HEK293 (cell line): ENCODE measurements around the gene ZNF23.

ENCODE experiments used
- ZNF350 ChIP-seq: fragments of 450-650 bp; formaldehyde crosslinking; IDR thresholded peaks from 2 replicates; pipeline ENCODE4 v1.5.0; 2017; ENCODE audit warnings: missing biosample characterization, mild to moderate bottlenecking, missing genetic modification characterization
- TF ChIP-seq, protein P1 (sequence below): IDR thresholded peaks from 2 replicates; pipeline ENCODE4 v1.6.1; 2011; ENCODE audit warnings: mild to moderate bottlenecking, low read depth, low read length, borderline replicate concordance
- TF ChIP-seq, protein P2 (sequence below): fragments of 450-650 bp; formaldehyde crosslinking; IDR thresholded peaks from 2 replicates; pipeline ENCODE4 v1.5.1; 2016; ENCODE audit warnings: missing biosample characterization, missing genetic modification characterization
- TF ChIP-seq, protein P3 (sequence below): fragments of 450-650 bp; formaldehyde crosslinking; IDR thresholded peaks from 2 replicates; pipeline ENCODE4 v1.5.1; 2016; ENCODE audit warnings: missing biosample characterization, missing genetic modification characterization, borderline replicate concordance

DNA sequence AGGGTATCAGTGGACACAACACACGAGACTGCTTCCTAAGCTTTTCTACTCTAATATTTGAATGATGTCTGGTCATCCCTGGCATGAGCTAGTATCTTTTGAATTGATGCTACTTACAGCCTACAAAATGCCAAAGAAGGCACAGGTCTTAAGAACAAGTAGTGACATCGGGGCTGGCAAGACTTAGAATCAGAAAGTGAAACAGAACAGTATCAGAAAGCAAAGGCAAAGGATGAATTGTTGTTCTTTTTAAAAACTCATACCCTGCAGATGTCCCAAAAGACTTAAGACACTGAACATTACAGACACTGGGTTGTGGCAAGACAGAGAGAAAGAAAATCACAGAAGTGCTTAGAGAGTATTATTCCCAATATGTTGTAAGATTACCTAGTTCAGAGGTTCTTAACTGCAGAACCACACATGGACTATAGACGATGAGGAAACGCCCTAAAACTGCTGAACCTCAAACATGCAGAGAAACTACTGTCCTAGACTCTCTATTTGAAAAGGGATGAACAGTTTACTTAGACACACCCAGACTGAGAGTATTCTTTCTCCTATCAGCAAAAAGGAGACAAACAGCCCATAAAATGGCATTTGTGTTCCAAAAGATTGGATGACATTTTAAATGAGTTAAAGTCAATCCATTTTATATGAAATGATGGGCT, 14.5 kb upstream of the ZNF23 start:
- no peak for TF ChIP-seq ZNF350 (tag by site-specific recombination)
- TF ChIP-seq, protein P1, sequence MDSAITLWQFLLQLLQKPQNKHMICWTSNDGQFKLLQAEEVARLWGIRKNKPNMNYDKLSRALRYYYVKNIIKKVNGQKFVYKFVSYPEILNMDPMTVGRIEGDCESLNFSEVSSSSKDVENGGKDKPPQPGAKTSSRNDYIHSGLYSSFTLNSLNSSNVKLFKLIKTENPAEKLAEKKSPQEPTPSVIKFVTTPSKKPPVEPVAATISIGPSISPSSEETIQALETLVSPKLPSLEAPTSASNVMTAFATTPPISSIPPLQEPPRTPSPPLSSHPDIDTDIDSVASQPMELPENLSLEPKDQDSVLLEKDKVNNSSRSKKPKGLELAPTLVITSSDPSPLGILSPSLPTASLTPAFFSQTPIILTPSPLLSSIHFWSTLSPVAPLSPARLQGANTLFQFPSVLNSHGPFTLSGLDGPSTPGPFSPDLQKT, result no peak
- TF ChIP-seq, protein P2, sequence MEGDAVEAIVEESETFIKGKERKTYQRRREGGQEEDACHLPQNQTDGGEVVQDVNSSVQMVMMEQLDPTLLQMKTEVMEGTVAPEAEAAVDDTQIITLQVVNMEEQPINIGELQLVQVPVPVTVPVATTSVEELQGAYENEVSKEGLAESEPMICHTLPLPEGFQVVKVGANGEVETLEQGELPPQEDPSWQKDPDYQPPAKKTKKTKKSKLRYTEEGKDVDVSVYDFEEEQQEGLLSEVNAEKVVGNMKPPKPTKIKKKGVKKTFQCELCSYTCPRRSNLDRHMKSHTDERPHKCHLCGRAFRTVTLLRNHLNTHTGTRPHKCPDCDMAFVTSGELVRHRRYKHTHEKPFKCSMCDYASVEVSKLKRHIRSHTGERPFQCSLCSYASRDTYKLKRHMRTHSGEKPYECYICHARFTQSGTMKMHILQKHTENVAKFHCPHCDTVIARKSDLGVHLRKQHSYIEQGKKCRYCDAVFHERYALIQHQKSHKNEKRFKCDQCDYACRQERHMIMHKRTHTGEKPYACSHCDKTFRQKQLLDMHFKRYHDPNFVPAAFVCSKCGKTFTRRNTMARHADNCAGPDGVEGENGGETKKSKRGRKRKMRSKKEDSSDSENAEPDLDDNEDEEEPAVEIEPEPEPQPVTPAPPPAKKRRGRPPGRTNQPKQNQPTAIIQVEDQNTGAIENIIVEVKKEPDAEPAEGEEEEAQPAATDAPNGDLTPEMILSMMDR, result no peak
- TF ChIP-seq, protein P3, sequence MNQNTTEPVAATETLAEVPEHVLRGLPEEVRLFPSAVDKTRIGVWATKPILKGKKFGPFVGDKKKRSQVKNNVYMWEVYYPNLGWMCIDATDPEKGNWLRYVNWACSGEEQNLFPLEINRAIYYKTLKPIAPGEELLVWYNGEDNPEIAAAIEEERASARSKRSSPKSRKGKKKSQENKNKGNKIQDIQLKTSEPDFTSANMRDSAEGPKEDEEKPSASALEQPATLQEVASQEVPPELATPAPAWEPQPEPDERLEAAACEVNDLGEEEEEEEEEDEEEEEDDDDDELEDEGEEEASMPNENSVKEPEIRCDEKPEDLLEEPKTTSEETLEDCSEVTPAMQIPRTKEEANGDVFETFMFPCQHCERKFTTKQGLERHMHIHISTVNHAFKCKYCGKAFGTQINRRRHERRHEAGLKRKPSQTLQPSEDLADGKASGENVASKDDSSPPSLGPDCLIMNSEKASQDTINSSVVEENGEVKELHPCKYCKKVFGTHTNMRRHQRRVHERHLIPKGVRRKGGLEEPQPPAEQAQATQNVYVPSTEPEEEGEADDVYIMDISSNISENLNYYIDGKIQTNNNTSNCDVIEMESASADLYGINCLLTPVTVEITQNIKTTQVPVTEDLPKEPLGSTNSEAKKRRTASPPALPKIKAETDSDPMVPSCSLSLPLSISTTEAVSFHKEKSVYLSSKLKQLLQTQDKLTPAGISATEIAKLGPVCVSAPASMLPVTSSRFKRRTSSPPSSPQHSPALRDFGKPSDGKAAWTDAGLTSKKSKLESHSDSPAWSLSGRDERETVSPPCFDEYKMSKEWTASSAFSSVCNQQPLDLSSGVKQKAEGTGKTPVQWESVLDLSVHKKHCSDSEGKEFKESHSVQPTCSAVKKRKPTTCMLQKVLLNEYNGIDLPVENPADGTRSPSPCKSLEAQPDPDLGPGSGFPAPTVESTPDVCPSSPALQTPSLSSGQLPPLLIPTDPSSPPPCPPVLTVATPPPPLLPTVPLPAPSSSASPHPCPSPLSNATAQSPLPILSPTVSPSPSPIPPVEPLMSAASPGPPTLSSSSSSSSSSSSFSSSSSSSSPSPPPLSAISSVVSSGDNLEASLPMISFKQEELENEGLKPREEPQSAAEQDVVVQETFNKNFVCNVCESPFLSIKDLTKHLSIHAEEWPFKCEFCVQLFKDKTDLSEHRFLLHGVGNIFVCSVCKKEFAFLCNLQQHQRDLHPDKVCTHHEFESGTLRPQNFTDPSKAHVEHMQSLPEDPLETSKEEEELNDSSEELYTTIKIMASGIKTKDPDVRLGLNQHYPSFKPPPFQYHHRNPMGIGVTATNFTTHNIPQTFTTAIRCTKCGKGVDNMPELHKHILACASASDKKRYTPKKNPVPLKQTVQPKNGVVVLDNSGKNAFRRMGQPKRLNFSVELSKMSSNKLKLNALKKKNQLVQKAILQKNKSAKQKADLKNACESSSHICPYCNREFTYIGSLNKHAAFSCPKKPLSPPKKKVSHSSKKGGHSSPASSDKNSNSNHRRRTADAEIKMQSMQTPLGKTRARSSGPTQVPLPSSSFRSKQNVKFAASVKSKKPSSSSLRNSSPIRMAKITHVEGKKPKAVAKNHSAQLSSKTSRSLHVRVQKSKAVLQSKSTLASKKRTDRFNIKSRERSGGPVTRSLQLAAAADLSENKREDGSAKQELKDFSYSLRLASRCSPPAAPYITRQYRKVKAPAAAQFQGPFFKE, result no peak
